Neural cell (in vitro differentiated cells): ENCODE results near the gene AK4. TPM values are rescaled to one million over a fixed set of nuclear protein-coding genes. Genes with fewer than 3 reads are reported as not detected.
"Not testable (repeated sequence)": the region's sequence is repeated elsewhere in the genome, so short reads cannot be mapped to it uniquely, and the experiment has no call there.

ENCODE experiments used
- H2AFZ ChIP-seq: fragments of 200-600, 300-800 bp; sonication (generic), shearing (Covaris generic); 2 replicates; pipeline ENCODE4 v1.6.0; 2014; ENCODE audit warnings: low read depth, mild to moderate bottlenecking, antibody characterized with exemption, low read length, moderate library complexity
- H3F3A ChIP-seq: fragments of 200-600 bp; shearing (Covaris generic); 2 replicates; pipeline ENCODE4 v1.6.1; 2016; ENCODE audit warnings: mild to moderate bottlenecking, moderate library complexity, mixed read lengths, antibody characterized with exemption, low read length; ENCODE audit not compliant: insufficient read depth, poor library complexity, severe bottlenecking
- H3K27ac ChIP-seq: fragments of 200-600, 300-800 bp; sonication (generic), shearing (Covaris generic); 2 replicates; pipeline ENCODE4 v1.5.1; 2014; ENCODE audit warnings: mild to moderate bottlenecking, low read length, moderate library complexity
- H3K27me3 ChIP-seq: fragments of 300-800, 200-600 bp; sonication (generic), shearing (Covaris generic); 2 replicates; pipeline ENCODE4 v1.6.0; 2014; ENCODE audit warnings: mild to moderate bottlenecking, low read depth, low read length, moderate library complexity; ENCODE audit not compliant: insufficient read depth
- H3K36me3 ChIP-seq: fragments of 300-800, 200-600 bp; sonication (generic), shearing (Covaris generic); 2 replicates; pipeline ENCODE4 v1.5.1; 2014; ENCODE audit warnings: mild to moderate bottlenecking, antibody characterized with exemption, low read length, moderate library complexity; ENCODE audit not compliant: insufficient read depth
- H3K4me2 ChIP-seq: fragments of 300-800, 200-600 bp; sonication (generic), shearing (Covaris generic); 2 replicates; pipeline ENCODE4 v1.6.0; 2014; ENCODE audit warnings: mild to moderate bottlenecking, low read length
- H3K4me3 ChIP-seq: fragments of 300-800, 200-600 bp; sonication (generic), shearing (Covaris generic); 2 replicates; pipeline ENCODE4 v1.5.1; 2014; ENCODE audit warnings: mild to moderate bottlenecking, low read length, moderate library complexity
- H3K79me2 ChIP-seq: fragments of 200-600 bp; shearing (Covaris generic); replicated peaks from 2 replicates; pipeline ENCODE4 v1.6.0; 2014; ENCODE audit warnings: mild to moderate bottlenecking, low read length, moderate library complexity; ENCODE audit not compliant: insufficient read depth
- H3K9ac ChIP-seq: fragments of 300-800, 200-600 bp; sonication (generic), shearing (Covaris generic); 2 replicates; pipeline ENCODE4 v1.6.1; 2016; ENCODE audit warnings: mild to moderate bottlenecking, low read length, mixed read lengths
- H3K9me2 ChIP-seq: fragments of 200-600 bp; shearing (Covaris generic); 2 replicates; pipeline ENCODE4 v1.6.1; 2016; ENCODE audit warnings: mild to moderate bottlenecking, low read length, mixed read lengths; ENCODE audit not compliant: insufficient read depth
- H3K9me3 ChIP-seq: fragments of 200-600, 300-800 bp; sonication (generic), shearing (Covaris generic); 2 replicates; pipeline ENCODE4 v1.6.1; 2016; ENCODE audit warnings: mild to moderate bottlenecking, mixed run types, low read length, moderate library complexity, mixed read lengths
- H4K20me1 ChIP-seq: fragments of 200-600 bp; shearing (Covaris generic); 2 replicates; pipeline ENCODE4 v1.6.1; 2016; ENCODE audit warnings: mild to moderate bottlenecking, mixed run types; ENCODE audit not compliant: insufficient read depth
- CTCF ChIP-seq: fragments of 450-650 bp; IDR thresholded peaks from 2 replicates; pipeline ENCODE4 v1.5.1; 2014; ENCODE audit warnings: antibody characterized with exemption, mild to moderate bottlenecking, moderate library complexity; ENCODE audit not compliant: poor library complexity, severe bottlenecking
- EP300 ChIP-seq: fragments of 450-650 bp; conservative IDR thresholded peaks from 2 replicates; pipeline ENCODE4 v1.6.1; 2014; ENCODE audit warnings: antibody characterized with exemption, mild to moderate bottlenecking, moderate library complexity; ENCODE audit not compliant: poor library complexity, severe bottlenecking
- EZH2 ChIP-seq: fragments of 200-600, 300-800 bp; shearing (Covaris generic), sonication (generic); IDR thresholded peaks from 2 replicates; pipeline ENCODE4 v1.6.1; 2014; ENCODE audit warnings: antibody characterized with exemption, low read length, borderline replicate concordance, mild to moderate bottlenecking; ENCODE audit not compliant: insufficient read depth, poor library complexity, severe bottlenecking
- MXI1 ChIP-seq: fragments of 450-650 bp; conservative IDR thresholded peaks from 2 replicates; pipeline ENCODE4 v1.6.1; 2014; ENCODE audit warnings: antibody characterized with exemption, mild to moderate bottlenecking; ENCODE audit not compliant: poor library complexity, severe bottlenecking
- POLR2AphosphoS5 ChIP-seq: IDR thresholded peaks from 2 replicates; pipeline ENCODE4 v1.6.1; 2012
- RAD21 ChIP-seq: fragments of 450-650 bp; conservative IDR thresholded peaks from 2 replicates; pipeline ENCODE4 v1.6.1; 2014; ENCODE audit warnings: antibody characterized with exemption, mild to moderate bottlenecking, moderate library complexity
- REST ChIP-seq: IDR thresholded peaks from 2 replicates; pipeline ENCODE4 v1.6.1; 2012; ENCODE audit warnings: borderline replicate concordance
- SMC3 ChIP-seq: fragments of 450-650 bp; conservative IDR thresholded peaks from 2 replicates; pipeline ENCODE4 v1.6.1; 2014; ENCODE audit warnings: antibody characterized with exemption, mild to moderate bottlenecking, moderate library complexity; ENCODE audit not compliant: poor library complexity
- TAF1 ChIP-seq: IDR thresholded peaks from 2 replicates; pipeline ENCODE4 v1.6.1; 2012; ENCODE audit warnings: low read depth
- polyA plus RNA-seq: library from polyadenylated mRNA; depleted of rRNA; stranded (reverse); fragments of >200 nt; gene quantifications from 2 replicates; pipeline ENCODE4 v1.2.3, GENCODE V29; 2014

AK4 gene
- polyA plus RNA-seq, 1 donor from 2014 or later, result 1.9 TPM

- Histone ChIP-seq H3K9ac (no peak overlapping the region), H3K9me2 (no peaks in the 10 kb centered on the region), H3K4me3 (no peak overlapping the region), H2AFZ (no peak overlapping the region), H3K79me2 (no peaks in the 10 kb centered on the region), H3K4me2 (no peak overlapping the region), H3F3A (no peaks in the 10 kb centered on the region), H4K20me1 (no peaks in the 10 kb centered on the region), H3K27me3 (no peaks in the 10 kb centered on the region), H3K27ac (no peak overlapping the region), H3K9me3 (no peaks in the 10 kb centered on the region), H3K36me3 (no peaks in the 10 kb centered on the region)
- TF ChIP-seq TAF1, result no peak
- no peak for TF ChIP-seq POLR2AphosphoS5
- TF ChIP-seq RAD21, result no peak
- TF ChIP-seq EP300, result no peak
- no peak for TF ChIP-seq SMC3
- no peak for TF ChIP-seq EZH2
- TF ChIP-seq MXI1, result no peak
- no peak for TF ChIP-seq CTCF
- TF ChIP-seq REST, result no peak
Measured at GRCh38 chr1:65159801-65160523, 12.0 kb downstream of the AK4 start.

- Histone ChIP-seq H3K27ac (no peak overlapping the region), H3K36me3 (no peaks in the 10 kb centered on the region), H3K9me3 (no peaks in the 10 kb centered on the region), H3K27me3 (no peaks in the 10 kb centered on the region), H3K9ac (no peak overlapping the region), H3K9me2 (no peaks in the 10 kb centered on the region), H3K79me2 (no peaks in the 10 kb centered on the region), H3F3A (no peaks in the 10 kb centered on the region), H2AFZ (no peak overlapping the region), H3K4me3 (no peak overlapping the region), H3K4me2 (no peak overlapping the region), H4K20me1 (no peaks in the 10 kb centered on the region)
- no peak for TF ChIP-seq TAF1
- TF ChIP-seq MXI1, result no peak
- no peak for TF ChIP-seq POLR2AphosphoS5
- no peak for TF ChIP-seq CTCF
- no peak for TF ChIP-seq REST
- TF ChIP-seq RAD21, result no peak
- no peak for TF ChIP-seq EZH2
- no peak for TF ChIP-seq EP300
- TF ChIP-seq SMC3, result no peak
Measured at GRCh38 chr1:65163201-65163805, 15.3 kb downstream of the AK4 start.

- H3K4me2 ChIP-seq, H2AFZ ChIP-seq, H3K9me2 ChIP-seq, H3F3A ChIP-seq, H3K79me2 ChIP-seq, H3K4me3 ChIP-seq, H3K9ac ChIP-seq, H3K9me3 ChIP-seq, H3K27ac ChIP-seq, H3K36me3 ChIP-seq, H3K27me3 ChIP-seq, H4K20me1 ChIP-seq: not testable (repeated sequence)
Measured at GRCh38 chr1:65164101-65164500, 16.1 kb downstream of the AK4 start.
